Mesendoderm (in vitro differentiated cells): ENCODE results near the gene POLA2.

Experiments
- DNase-seq: peaks from one replicate; pipeline ENCODE4 v3.0.0; 2013
- H2AK5ac ChIP-seq: 2 replicates; pipeline ENCODE4 v1.6.1; 2013; ENCODE audit warnings: low read length, inconsistent platforms
- H2BK120ac ChIP-seq: 2 replicates; pipeline ENCODE4 v1.6.1; 2013; ENCODE audit warnings: low read depth, mild to moderate bottlenecking, low read length, moderate library complexity, mixed read lengths
- H2BK15ac ChIP-seq: replicated peaks from 2 replicates; pipeline ENCODE4 v1.6.1; 2013; ENCODE audit warnings: low read depth, mild to moderate bottlenecking, moderate library complexity
- H2BK5ac ChIP-seq: 2 replicates; pipeline ENCODE4 v1.6.1; 2013; ENCODE audit warnings: low read length, inconsistent platforms
- H3K18ac ChIP-seq: 2 replicates; pipeline ENCODE4 v1.6.1; 2013; ENCODE audit warnings: mild to moderate bottlenecking, low read length, mixed read lengths
- H3K23ac ChIP-seq: one replicate; pipeline ENCODE4 v1.6.1; 2013; ENCODE audit warnings: low read length
- H3K27ac ChIP-seq: 2 replicates; pipeline ENCODE4 v1.5.1; 2013; ENCODE audit warnings: low read depth, mild to moderate bottlenecking, inconsistent platforms, low read length, moderate library complexity
- H3K27me3 ChIP-seq: 2 replicates; pipeline ENCODE4 v1.6.1; 2013; ENCODE audit warnings: low read length, control low read depth, mild to moderate bottlenecking, inconsistent platforms; ENCODE audit not compliant: insufficient read depth, poor library complexity
- H3K36me3 ChIP-seq: 2 replicates; pipeline ENCODE4 v1.6.1; 2013; ENCODE audit warnings: low read length, inconsistent platforms; ENCODE audit not compliant: control insufficient read depth, insufficient read depth
- H3K4ac ChIP-seq: one replicate; pipeline ENCODE4 v1.6.1; 2013; ENCODE audit warnings: low read depth, mild to moderate bottlenecking, low read length, moderate library complexity
- H3K4me1 ChIP-seq: 2 replicates; pipeline ENCODE4 v1.6.1; 2013; ENCODE audit warnings: low read depth, low read length, inconsistent platforms; ENCODE audit not compliant: control insufficient read depth
- H3K4me2 ChIP-seq: 2 replicates; pipeline ENCODE4 v1.6.1; 2013; ENCODE audit warnings: low read length
- H3K4me3 ChIP-seq: 2 replicates; pipeline ENCODE4 v1.5.1; 2013; ENCODE audit warnings: mild to moderate bottlenecking, low read length
- H3K56ac ChIP-seq: one replicate; pipeline ENCODE4 v1.6.1; 2013; ENCODE audit warnings: low read length
- H3K79me1 ChIP-seq: 2 replicates; pipeline ENCODE4 v1.6.1; 2013; ENCODE audit warnings: low read length, inconsistent platforms
- H3K79me2 ChIP-seq: 2 replicates; pipeline ENCODE4 v1.6.1; 2013; ENCODE audit warnings: mild to moderate bottlenecking, low read length; ENCODE audit not compliant: control insufficient read depth, insufficient read depth
- H3K9ac ChIP-seq: 2 replicates; pipeline ENCODE4 v1.6.1; 2013; ENCODE audit warnings: low read length, inconsistent platforms
- H4K5ac ChIP-seq: one replicate; pipeline ENCODE4 v1.6.1; 2013; ENCODE audit warnings: low read length
- H4K8ac ChIP-seq: one replicate; pipeline ENCODE4 v1.6.1; 2013; ENCODE audit warnings: low read depth, mild to moderate bottlenecking, control low read depth, low read length, moderate library complexity
- WGBS: extraction: QIAGEN DNeasy Blood & Tissue Kit; methylation state at CpG from one replicate; pipeline ENCODE4 v1.1.7; 2013; ENCODE audit warnings: low lambda C conversion rate, missing lambda C conversion rate; ENCODE audit not compliant: insufficient coverage; ENCODE audit errors: extremely low coverage; 5-methylcytosine and 5-hydroxymethylcytosine counted together

The POLA2 gene

DNA sequence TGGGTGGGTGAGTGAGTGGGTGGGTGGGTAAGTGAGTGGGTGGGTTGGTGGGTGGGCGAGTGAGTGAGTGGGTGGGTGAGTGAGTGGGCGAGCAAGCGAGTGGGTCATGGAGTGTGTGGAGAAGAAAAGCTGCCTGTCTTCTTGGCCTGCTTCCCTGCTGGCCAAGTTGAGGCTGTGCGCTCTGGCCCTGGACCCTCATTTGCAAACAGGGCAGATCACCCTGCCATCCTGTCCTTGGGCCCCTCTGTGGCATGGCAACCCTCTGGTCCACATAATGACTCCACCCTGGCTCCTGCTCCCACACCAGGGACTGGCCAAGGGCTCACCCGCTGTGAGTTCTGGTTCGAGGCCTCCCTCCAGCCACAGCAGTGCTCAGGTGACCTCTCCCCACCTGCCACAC, 44.9 kb upstream of the POLA2 start:
- peak; percentile 31 for DNase-seq
- H3K9ac ChIP-seq = no peak overlapping the region
- no peak overlapping the region for H3K4ac ChIP-seq
- no peak overlapping the region for H3K23ac ChIP-seq
- H3K4me1 ChIP-seq = peaks cover 9% of the 10 kb centered on the region
- H3K18ac ChIP-seq = no peak overlapping the region
- H3K4me3 ChIP-seq = no peak overlapping the region
- no peak overlapping the region for H4K8ac ChIP-seq
- H3K27ac ChIP-seq = no peak overlapping the region
- no peaks in the 10 kb centered on the region for H3K27me3 ChIP-seq
- H2BK120ac ChIP-seq = no peak overlapping the region
- WGBS = no CpG with 5 or more reads among the region's 6 CpGs
- no peak overlapping the region for H3K4me2 ChIP-seq
- H3K56ac ChIP-seq = peak overlapping the region; percentile 34
- no peak overlapping the region for H2BK15ac ChIP-seq
- no peaks in the 10 kb centered on the region for H3K79me1 ChIP-seq
- H2AK5ac ChIP-seq = no peak overlapping the region
- no peak overlapping the region for H2BK5ac ChIP-seq
- H3K79me2 ChIP-seq = no peaks in the 10 kb centered on the region
- no peaks in the 10 kb centered on the region for H3K36me3 ChIP-seq
- no peak overlapping the region for H4K5ac ChIP-seq

DNA sequence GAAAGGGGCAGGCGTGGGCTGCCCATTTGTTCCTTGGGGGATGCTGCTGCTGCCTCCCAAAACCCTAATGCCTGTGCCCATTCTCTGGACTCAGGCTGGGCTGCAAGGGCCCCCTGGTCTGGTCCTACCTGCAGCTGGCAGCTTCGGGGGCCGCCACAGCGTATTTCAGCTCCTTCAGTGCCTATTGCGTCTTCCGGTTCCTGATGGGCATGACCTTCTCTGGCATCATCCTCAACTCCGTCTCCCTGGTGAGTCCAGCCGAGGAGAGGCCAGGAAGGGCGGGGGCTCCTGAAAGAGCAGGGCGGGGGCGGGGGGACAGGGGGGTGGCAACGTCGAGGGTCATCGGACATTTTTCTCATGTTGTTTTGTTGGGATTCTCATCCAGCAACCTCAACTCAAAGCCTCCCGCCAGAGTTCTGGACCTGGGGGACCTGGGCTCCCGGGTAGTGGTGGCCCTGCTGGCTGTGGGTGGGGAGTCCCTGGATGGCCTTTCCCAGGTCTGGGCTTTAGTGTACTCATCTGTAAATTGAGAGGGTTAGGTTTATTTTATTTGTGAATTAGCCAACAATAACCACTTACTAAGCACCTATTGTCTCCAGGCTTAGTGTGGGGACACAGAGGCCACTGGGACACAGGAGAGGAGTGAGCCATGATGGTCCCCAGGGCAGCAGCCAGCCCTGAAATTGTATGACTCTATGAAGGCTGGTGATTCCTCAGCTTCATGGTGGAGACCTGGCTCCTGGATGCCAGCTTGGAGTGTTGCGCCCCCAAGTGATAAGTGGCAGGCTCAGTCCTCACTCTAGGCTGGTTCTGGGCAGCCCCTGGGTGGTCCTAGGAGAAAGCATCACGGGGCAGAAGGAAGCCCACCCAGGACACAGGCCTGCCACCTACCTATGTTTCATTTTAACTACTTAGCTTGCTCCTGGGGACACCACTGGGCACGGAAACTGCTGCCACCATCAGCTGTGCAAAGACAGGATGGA, 44.0 kb upstream of the POLA2 start:
- H3K79me1 ChIP-seq = no peaks in the 10 kb centered on the region
- no peak overlapping the region for H3K18ac ChIP-seq
- H3K79me2 ChIP-seq = no peaks in the 10 kb centered on the region
- no peak overlapping the region for H3K4ac ChIP-seq
- no peaks in the 10 kb centered on the region for H3K36me3 ChIP-seq
- no peak overlapping the region for H2BK120ac ChIP-seq
- DNase-seq = no peak
- no peak overlapping the region for H3K23ac ChIP-seq
- H4K5ac ChIP-seq = no peak overlapping the region
- H3K4me2 ChIP-seq = no peak overlapping the region
- H2AK5ac ChIP-seq = no peak overlapping the region
- no peak overlapping the region for H2BK5ac ChIP-seq
- no peak overlapping the region for H3K4me3 ChIP-seq
- H3K4me1 ChIP-seq = peaks cover 4% of the 10 kb centered on the region
- no peak overlapping the region for H3K27ac ChIP-seq
- H2BK15ac ChIP-seq = no peak overlapping the region
- H3K56ac ChIP-seq = no peak overlapping the region
- WGBS = no CpG with 5 or more reads among the region's 19 CpGs
- no peak overlapping the region for H4K8ac ChIP-seq
- H3K27me3 ChIP-seq = no peaks in the 10 kb centered on the region
- H3K9ac ChIP-seq = no peak overlapping the region

DNA sequence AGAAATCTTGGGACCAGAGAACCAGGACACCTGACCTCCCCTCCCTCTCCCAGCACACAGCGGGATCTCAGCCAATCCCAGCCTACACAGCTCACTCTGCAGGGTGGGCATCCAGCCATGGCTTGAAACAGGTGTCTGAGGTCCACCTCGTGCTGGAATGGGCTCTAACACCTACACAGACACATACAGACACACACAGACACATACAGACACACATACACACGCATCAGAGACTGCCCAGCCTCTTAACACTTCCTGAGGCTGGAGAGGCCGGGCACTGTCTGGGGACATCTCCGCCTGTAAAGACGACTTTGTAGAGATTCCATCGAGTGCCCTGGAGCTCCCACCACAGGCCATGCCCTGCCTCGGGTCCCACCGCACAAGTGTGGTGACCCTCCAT, 43.3 kb upstream of the POLA2 start:
- H4K5ac ChIP-seq = no peak overlapping the region
- no CpG with 5 or more reads among the region's 9 CpGs for WGBS

DNA sequence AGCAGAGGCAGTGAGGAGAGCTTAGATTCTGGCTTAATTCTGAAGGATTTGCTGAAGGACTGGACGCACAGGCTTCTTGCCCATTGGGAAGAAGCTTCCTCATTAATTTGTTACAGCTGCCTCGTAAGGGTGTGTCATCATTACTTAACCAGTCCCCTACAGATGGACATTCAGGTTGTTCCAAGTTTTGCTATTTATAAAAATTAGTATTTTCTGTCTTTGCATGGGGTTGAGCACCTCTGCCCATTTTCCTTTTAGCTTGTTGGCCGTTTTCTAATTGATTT, 41.9 kb upstream of the POLA2 start:
- H3K79me2 ChIP-seq = no peaks in the 10 kb centered on the region
- no peak overlapping the region for H2BK5ac ChIP-seq
- H3K4me2 ChIP-seq = no peak overlapping the region
- no peak overlapping the region for H2AK5ac ChIP-seq
- H3K4me3 ChIP-seq = no peak overlapping the region
- H3K27ac ChIP-seq = no peak overlapping the region
- no peaks in the 10 kb centered on the region for H3K36me3 ChIP-seq
- H2BK15ac ChIP-seq = no peak overlapping the region
- H3K27me3 ChIP-seq = no peaks in the 10 kb centered on the region
- H3K79me1 ChIP-seq = no peaks in the 10 kb centered on the region
- no peak overlapping the region for H4K8ac ChIP-seq
- no peak overlapping the region for H3K9ac ChIP-seq
- DNase-seq = no peak
- no peak overlapping the region for H3K23ac ChIP-seq
- H2BK120ac ChIP-seq = no peak overlapping the region
- no CpG with 5 or more reads among the region's 3 CpGs for WGBS
- H3K4me1 ChIP-seq = no peaks in the 10 kb centered on the region
- no peak overlapping the region for H3K4ac ChIP-seq
- no peak overlapping the region for H4K5ac ChIP-seq
- H3K18ac ChIP-seq = no peak overlapping the region
- no peak overlapping the region for H3K56ac ChIP-seq

More for the DNA sequence above, 43.3 kb upstream of the POLA2 start:
- Histone ChIP-seq H3K4ac (no peak overlapping the region), H2BK15ac (no peak overlapping the region), H3K79me1 (no peaks in the 10 kb centered on the region), H3K4me1 (peaks cover 2% of the 10 kb centered on the region), H3K4me3 (no peak overlapping the region), H4K8ac (no peak overlapping the region), H3K4me2 (no peak overlapping the region), H3K18ac (no peak overlapping the region), H3K36me3 (no peaks in the 10 kb centered on the region), H3K23ac (no peak overlapping the region), H3K79me2 (no peaks in the 10 kb centered on the region), H2BK120ac (no peak overlapping the region), H3K27ac (no peak overlapping the region), H3K56ac (peak overlapping the region; percentile 25), H2BK5ac (no peak overlapping the region), H3K9ac (no peak overlapping the region), H3K27me3 (no peaks in the 10 kb centered on the region), H2AK5ac (no peak overlapping the region)
- no peak for DNase-seq

DNA sequence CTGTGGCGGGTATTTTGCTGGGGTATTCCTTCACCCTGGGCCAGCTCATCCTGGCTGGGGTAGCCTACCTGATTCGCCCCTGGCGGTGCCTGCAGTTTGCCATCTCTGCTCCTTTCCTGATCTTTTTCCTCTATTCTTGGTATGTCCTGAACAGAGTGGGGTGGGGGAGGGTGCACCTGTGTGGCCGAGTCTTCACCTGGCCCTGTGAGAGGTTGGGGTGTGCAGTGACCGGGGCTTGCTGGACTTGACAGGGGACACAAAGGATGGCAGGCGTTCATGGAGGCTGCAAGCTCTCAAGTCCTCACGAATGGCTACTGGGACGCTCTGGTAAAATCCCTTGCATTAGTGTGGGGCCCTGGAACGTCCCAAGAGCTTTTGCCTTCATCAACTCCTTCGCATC, 40.7 kb upstream of the POLA2 start:
- H3K36me3 ChIP-seq = no peaks in the 10 kb centered on the region
- no peak overlapping the region for H3K4ac ChIP-seq
- no peak for DNase-seq
- no peak overlapping the region for H3K9ac ChIP-seq
- no peak overlapping the region for H3K18ac ChIP-seq
- no peaks in the 10 kb centered on the region for H3K79me2 ChIP-seq
- no peak overlapping the region for H2BK15ac ChIP-seq
- no peak overlapping the region for H3K4me3 ChIP-seq
- no peak overlapping the region for H4K8ac ChIP-seq
- H2AK5ac ChIP-seq = no peak overlapping the region
- H3K27ac ChIP-seq = no peak overlapping the region
- no peak overlapping the region for H3K4me2 ChIP-seq
- H3K79me1 ChIP-seq = no peaks in the 10 kb centered on the region
- H3K27me3 ChIP-seq = no peaks in the 10 kb centered on the region
- no peak overlapping the region for H2BK5ac ChIP-seq
- no CpG with 5 or more reads among the region's 10 CpGs for WGBS
- H3K56ac ChIP-seq = no peak overlapping the region
- no peak overlapping the region for H2BK120ac ChIP-seq
- H3K4me1 ChIP-seq = peaks cover 2% of the 10 kb centered on the region
- H3K23ac ChIP-seq = peak overlapping the region; percentile 24
- H4K5ac ChIP-seq = no peak overlapping the region

DNA sequence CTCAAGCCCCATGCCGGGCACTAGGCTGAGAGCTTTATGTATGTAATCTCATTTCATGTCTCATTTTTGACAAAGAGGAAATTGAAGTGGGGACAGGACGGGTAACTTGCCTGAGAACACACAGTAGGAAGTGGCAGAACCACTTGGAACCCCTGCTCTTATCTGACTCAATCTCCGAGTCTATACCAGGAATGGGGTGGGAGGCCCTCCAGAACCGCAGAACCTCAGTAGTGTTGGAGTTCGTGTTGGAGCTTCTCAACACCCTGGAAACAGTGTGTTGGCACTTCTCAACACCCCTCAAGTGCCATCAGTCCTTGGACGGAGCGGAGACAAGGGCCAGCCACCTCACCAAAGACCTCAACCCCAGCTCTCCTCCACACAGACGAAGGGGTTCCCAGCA, 38.8 kb upstream of the POLA2 start:
- no peaks in the 10 kb centered on the region for H3K27me3 ChIP-seq
- H3K36me3 ChIP-seq = no peaks in the 10 kb centered on the region
- H3K18ac ChIP-seq = no peak overlapping the region
- H2BK5ac ChIP-seq = no peak overlapping the region
- no peak overlapping the region for H4K5ac ChIP-seq
- no peak overlapping the region for H3K23ac ChIP-seq
- H2BK120ac ChIP-seq = no peak overlapping the region
- H3K56ac ChIP-seq = no peak overlapping the region
- DNase-seq = no peak
- no peak overlapping the region for H3K27ac ChIP-seq
- no CpG with 5 or more reads among the region's 8 CpGs for WGBS
- H3K4me2 ChIP-seq = no peak overlapping the region
- no peak overlapping the region for H3K9ac ChIP-seq
- H3K4me3 ChIP-seq = no peak overlapping the region
- H3K4me1 ChIP-seq = peaks cover 2% of the 10 kb centered on the region
- no peaks in the 10 kb centered on the region for H3K79me2 ChIP-seq
- no peak overlapping the region for H2AK5ac ChIP-seq
- H3K4ac ChIP-seq = no peak overlapping the region
- H4K8ac ChIP-seq = no peak overlapping the region
- H3K79me1 ChIP-seq = no peaks in the 10 kb centered on the region
- no peak overlapping the region for H2BK15ac ChIP-seq
